Testis (tissue), 2 donors: Measurements from ENCODE around the gene MYDGF.

ENCODE experiments used
- POLR2A ChIP-seq: fragments of 450-650 bp; IDR thresholded peaks from one replicate; pipeline ENCODE4 v1.6.1; 2017; ENCODE audit warnings: antibody characterized with exemption, mild to moderate bottlenecking, moderate library complexity
- TF ChIP-seq, protein P1 (sequence below), 3 experiments: fragments of 450-650 bp in 2 of 3; fragments of 200-600 bp in 1 of 3; sonication (generic) in 1 of 3; IDR thresholded peaks; one replicate each; pipeline ENCODE4 v1.5.1; 2016 to 2019; ENCODE audit warnings: antibody characterized with exemption in 3 of 3, mild to moderate bottlenecking in 2 of 3, moderate library complexity in 1 of 3

- TF ChIP-seq, protein P1, sequence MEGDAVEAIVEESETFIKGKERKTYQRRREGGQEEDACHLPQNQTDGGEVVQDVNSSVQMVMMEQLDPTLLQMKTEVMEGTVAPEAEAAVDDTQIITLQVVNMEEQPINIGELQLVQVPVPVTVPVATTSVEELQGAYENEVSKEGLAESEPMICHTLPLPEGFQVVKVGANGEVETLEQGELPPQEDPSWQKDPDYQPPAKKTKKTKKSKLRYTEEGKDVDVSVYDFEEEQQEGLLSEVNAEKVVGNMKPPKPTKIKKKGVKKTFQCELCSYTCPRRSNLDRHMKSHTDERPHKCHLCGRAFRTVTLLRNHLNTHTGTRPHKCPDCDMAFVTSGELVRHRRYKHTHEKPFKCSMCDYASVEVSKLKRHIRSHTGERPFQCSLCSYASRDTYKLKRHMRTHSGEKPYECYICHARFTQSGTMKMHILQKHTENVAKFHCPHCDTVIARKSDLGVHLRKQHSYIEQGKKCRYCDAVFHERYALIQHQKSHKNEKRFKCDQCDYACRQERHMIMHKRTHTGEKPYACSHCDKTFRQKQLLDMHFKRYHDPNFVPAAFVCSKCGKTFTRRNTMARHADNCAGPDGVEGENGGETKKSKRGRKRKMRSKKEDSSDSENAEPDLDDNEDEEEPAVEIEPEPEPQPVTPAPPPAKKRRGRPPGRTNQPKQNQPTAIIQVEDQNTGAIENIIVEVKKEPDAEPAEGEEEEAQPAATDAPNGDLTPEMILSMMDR (IDR thresholded peaks at IDR 0.05): no peak
- TF ChIP-seq POLR2A: no peak
Measured at GRCh38 chr19:4624301-4624700, 45.8 kb downstream of the MYDGF start.
